Lung (tissue), 12 donors: Measurements from ENCODE around the gene C1orf141. TPM values are rescaled to one million over a fixed set of nuclear protein-coding genes. Genes with fewer than 3 reads are reported as not detected.

Source experiments
- ATAC-seq: fragments of 200-7000 bp; cut with Tn5 transposase; one replicate; pipeline ENCODE4 v1.9.1; 2020; ENCODE audit warnings: moderate number of reproducible peaks; ENCODE audit not compliant: insufficient read depth, low FRiP score
- DNase-seq, 3 donors: peaks; one replicate each; pipeline ENCODE4 v3.0.0-alpha.2; 2013 to 2017
- H3K27ac ChIP-seq, 2 donors: one replicate each; pipeline ENCODE4 v1.5.1; 2013; ENCODE audit warnings: mild to moderate bottlenecking in 2 of 2, moderate library complexity in 2 of 2, control low read depth in 1 of 2, inconsistent platforms in 1 of 2, low read depth in 1 of 2, low read length in 1 of 2
- H3K27me3 ChIP-seq, 3 donors: one replicate each; pipeline ENCODE4 v1.5.1; 2013; ENCODE audit warnings: low read length in 2 of 3; ENCODE audit not compliant: control insufficient read depth in 3 of 3, insufficient read depth in 3 of 3
- H3K36me3 ChIP-seq, 4 donors: one replicate each; pipeline ENCODE4 v1.5.1; 2013; ENCODE audit warnings: low read length in 4 of 4, mild to moderate bottlenecking in 1 of 4, moderate library complexity in 1 of 4; ENCODE audit not compliant: control insufficient read depth in 4 of 4, insufficient read depth in 4 of 4
- H3K4me1 ChIP-seq, 5 donors: one replicate each; pipeline ENCODE4 v1.5.1; 2013; ENCODE audit warnings: low read length in 5 of 5, mild to moderate bottlenecking in 2 of 5, moderate library complexity in 1 of 5; ENCODE audit not compliant: control insufficient read depth in 5 of 5, insufficient read depth in 5 of 5
- H3K4me3 ChIP-seq: one replicate; pipeline ENCODE4 v1.5.1; 2013; ENCODE audit warnings: mild to moderate bottlenecking, control low read depth, moderate library complexity
- H3K9ac ChIP-seq, 2 donors: one replicate each; pipeline ENCODE4 v1.5.1; 2013; ENCODE audit warnings: low read length in 2 of 2, control low read depth in 1 of 2; ENCODE audit not compliant: insufficient read depth in 1 of 2
- H3K9me3 ChIP-seq, 4 donors: one replicate each; pipeline ENCODE4 v1.5.1; 2013; ENCODE audit warnings: low read length in 3 of 4, mild to moderate bottlenecking in 1 of 4, moderate library complexity in 1 of 4; ENCODE audit not compliant: control insufficient read depth in 4 of 4, insufficient read depth in 3 of 4
- WGBS, 2 donors: extraction: QIAGEN DNeasy Blood & Tissue Kit; methylation state at CpG; one replicate each; pipeline ENCODE4 v1.1.7; 2013; 5-methylcytosine and 5-hydroxymethylcytosine counted together
- polyA plus RNA-seq, 2 donors: library from polyadenylated mRNA; stranded (reverse); fragments of 200-250 nt; gene quantifications; one replicate each; pipeline ENCODE4 v1.2.1, GENCODE V29; 2013
- total RNA-seq, 2 donors: library from RNA; depleted of rRNA in 1 of 2; stranded (reverse); fragments of >200 nt in 1 of 2; gene quantifications; one replicate each; pipeline ENCODE4 v1.2.1, GENCODE V29; 2014 to 2021
- TF ChIP-seq, protein P1 (sequence below): IDR thresholded peaks from 2 replicates; pipeline ENCODE4 v1.5.1; 2012; ENCODE audit warnings: mild to moderate bottlenecking; ENCODE audit errors: control extremely low read depth, extremely low read depth
- donor health status: control.
- donor health status: control.
- donor health status: Bipolar disorder and iron deficiency.
- donor health status: healthy.
- donor health status: DM: yes; HTN: yes; CAD: no.

The C1orf141 gene
- total and polyA plus RNA-seq, 4 donors: 0.49 to 11.4 (median 3.2) TPM

DNA sequence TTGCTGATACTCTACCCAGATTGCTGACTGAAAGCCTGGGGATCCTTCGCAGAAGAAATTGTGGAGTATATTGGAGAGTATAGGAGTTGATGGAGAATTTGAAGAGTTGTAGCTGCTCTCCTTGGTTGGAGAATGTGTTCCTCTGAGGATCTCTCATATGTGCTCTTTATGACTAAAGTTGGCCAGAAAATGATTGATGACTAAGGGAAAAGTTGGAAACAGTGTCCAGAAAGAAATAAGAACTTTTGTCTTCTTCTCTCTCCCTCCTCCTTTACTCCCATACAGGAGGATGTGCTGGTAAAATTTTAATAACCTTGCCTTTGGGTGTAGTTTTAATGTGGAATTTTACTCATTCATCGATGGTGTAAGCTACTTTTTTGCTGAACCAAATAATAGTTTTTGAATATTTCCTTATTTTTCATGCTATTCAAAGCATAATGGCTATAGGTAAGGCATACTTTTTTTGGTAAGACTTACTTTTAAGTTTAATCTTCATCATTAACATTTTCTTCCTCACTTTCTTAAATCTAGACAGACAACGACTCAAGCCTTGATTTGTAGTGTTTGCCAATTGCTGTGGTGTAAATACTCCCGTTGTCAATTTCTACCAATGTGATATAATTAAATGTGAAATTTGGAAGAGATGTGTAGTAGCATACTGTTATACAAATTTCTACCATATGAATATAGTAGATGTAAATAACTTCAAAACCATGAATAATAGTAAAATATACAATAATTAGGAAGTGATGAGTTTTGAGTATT lies 13.7 kb downstream of the C1orf141 start:
- Histone ChIP-seq H3K27ac (no peak overlapping the region), H3K4me3 (no peak overlapping the region), H3K27me3 (no peaks in the 10 kb centered on the region), H3K4me1 (peaks cover 0 to 5% (median 0%) of the 10 kb centered on the region in 5 donors), H3K9me3 (peaks cover 0 to 5% (median 0%) of the 10 kb centered on the region in 4 donors), H3K36me3 (no peaks in the 10 kb centered on the region), H3K9ac (no peak overlapping the region)
- no peak for DNase-seq
- TF ChIP-seq, protein P1, sequence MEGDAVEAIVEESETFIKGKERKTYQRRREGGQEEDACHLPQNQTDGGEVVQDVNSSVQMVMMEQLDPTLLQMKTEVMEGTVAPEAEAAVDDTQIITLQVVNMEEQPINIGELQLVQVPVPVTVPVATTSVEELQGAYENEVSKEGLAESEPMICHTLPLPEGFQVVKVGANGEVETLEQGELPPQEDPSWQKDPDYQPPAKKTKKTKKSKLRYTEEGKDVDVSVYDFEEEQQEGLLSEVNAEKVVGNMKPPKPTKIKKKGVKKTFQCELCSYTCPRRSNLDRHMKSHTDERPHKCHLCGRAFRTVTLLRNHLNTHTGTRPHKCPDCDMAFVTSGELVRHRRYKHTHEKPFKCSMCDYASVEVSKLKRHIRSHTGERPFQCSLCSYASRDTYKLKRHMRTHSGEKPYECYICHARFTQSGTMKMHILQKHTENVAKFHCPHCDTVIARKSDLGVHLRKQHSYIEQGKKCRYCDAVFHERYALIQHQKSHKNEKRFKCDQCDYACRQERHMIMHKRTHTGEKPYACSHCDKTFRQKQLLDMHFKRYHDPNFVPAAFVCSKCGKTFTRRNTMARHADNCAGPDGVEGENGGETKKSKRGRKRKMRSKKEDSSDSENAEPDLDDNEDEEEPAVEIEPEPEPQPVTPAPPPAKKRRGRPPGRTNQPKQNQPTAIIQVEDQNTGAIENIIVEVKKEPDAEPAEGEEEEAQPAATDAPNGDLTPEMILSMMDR: no peak
- no peak for ATAC-seq
- 90 to 93% methylated on average over 4 of the region's 4 CpGs for WGBS, 2 donors

DNA sequence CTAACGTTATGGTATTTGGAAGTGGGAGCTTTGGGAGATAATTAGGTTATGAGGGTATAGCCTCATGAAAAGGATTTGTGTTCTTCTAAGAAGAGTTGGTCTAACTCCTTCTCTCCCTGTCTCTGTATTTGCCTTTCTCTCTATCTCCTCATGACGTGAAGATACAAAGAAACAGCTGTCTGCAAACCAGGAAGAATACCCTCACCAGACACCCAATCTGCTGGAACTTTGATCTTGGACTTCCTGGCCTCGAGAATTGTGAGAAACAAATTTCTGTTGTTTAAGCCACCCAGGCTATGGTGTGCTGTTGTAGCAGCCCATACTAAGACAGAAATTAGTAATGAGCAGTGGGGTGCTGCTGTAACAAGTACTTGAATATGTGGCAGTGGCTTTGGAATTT lies 16.1 kb downstream of the C1orf141 start:
- Histone ChIP-seq H3K36me3 (no peaks in the 10 kb centered on the region), H3K9me3 (peaks cover 0 to 9% (median 0%) of the 10 kb centered on the region in 4 donors), H3K27ac (no peak overlapping the region), H3K4me3 (no peak overlapping the region), H3K27me3 (no peaks in the 10 kb centered on the region), H3K4me1 (peaks cover 0 to 7% (median 0%) of the 10 kb centered on the region in 5 donors), H3K9ac (no peak overlapping the region)
- ATAC-seq (no peak), DNase-seq (peak; percentile 22 to 74 (median 56))
- TF ChIP-seq, protein P1: no peak
- WGBS, 2 donors: 64 to 86% methylated on average over 3 of the region's 3 CpGs

DNA sequence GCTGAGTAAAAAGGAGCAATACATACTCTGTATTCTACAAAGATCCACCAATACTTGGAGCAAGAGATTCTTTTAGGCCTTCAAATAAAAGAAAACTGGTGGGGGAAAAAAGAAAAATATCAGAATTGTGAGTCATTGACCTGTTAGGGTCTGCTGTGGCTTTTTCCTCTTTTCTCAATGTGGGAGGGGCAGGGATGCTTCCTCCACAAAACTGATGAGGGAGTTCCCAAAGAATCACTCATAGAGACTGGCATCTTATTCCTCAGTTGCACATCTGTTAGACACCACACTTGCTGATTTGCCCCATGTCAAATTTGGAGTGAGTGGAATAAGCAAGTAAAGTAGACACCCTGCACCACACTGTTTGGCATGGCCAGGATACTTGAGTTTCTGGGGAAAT lies 16.6 kb downstream of the C1orf141 start:
- H3K27ac ChIP-seq: no peak overlapping the region
- H3K36me3 ChIP-seq: no peaks in the 10 kb centered on the region
- ATAC-seq (no peak), DNase-seq (no peak)
- TF ChIP-seq, protein P1: no peak
- H3K9ac ChIP-seq: no peak overlapping the region
- H3K4me1 ChIP-seq: peaks cover 0 to 7% (median 0%) of the 10 kb centered on the region in 5 donors
- peaks cover 0 to 9% (median under 1%) of the 10 kb centered on the region in 4 donors for H3K9me3 ChIP-seq
- no peaks in the 10 kb centered on the region for H3K27me3 ChIP-seq
- H3K4me3 ChIP-seq: no peak overlapping the region
